ENCODE measurements around the gene POLR1B. TPM values are rescaled to one million over a fixed set of nuclear protein-coding genes. Genes with fewer than 3 reads are reported as not detected.
A peak's percentile ranks its signal among the peaks of the same experiment; 100 is the strongest.

Gene POLR1B
- total and polyA plus RNA-seq, 4 experiments from 2014 or later: 18.4 to 31.3 (median 27.5) TPM

GRCh38 chr2:112593736-112594135 lies 51.5 kb downstream of the POLR1B start:
- ChIA-PET POLR2A (ENCODE audit: partially characterized antibody) (no interaction called here), CTCF (ENCODE audit: partially characterized antibody) (interaction anchor here (1.1 to 12.9 kb wide), 3 partner anchors 33 to 134 kb away, joined by 3 to 245 read pairs (median 4); no protein-coding TSS in a partner anchor)
- no peak overlapping the region for H3K27ac ChIP-seq (ENCODE audit: low read depth, low read length)
- H3K27me3 Mint-ChIP-seq: no peaks in the 10 kb centered on the region
- no peaks in the 10 kb centered on the region for H3K9me3 ChIP-seq (ENCODE audit: control insufficient read depth in 1 of 2, low read length in 2 of 2)
- no peaks in the 10 kb centered on the region for H3K27me3 ChIP-seq (ENCODE audit: insufficient read depth, low read length)
- no peaks in the 10 kb centered on the region for H3K36me3 ChIP-seq (ENCODE audit: insufficient read depth, low read length)
- no peaks in the 10 kb centered on the region for H3K9me3 Mint-ChIP-seq
- no peak overlapping the region for H3K4me3 ChIP-seq (ENCODE audit: low read length in 2 of 2)
- no peaks in the 10 kb centered on the region for H3K4me1 ChIP-seq (ENCODE audit: insufficient read depth, low read length)
- no peak overlapping the region for H3K4me3 Mint-ChIP-seq
- DNase-seq: no peak
- intact Hi-C loops (cut with micrococcal nuclease): no loop called here
- H3K36me3 Mint-ChIP-seq: peaks cover 16 to 21% of the 10 kb centered on the region in 2 donors
- peaks cover 0 to 1% (median 0%) of the 10 kb centered on the region in 4 donors for H3K4me1 Mint-ChIP-seq
- no peak overlapping the region for H3K27ac Mint-ChIP-seq

- no peak overlapping the region for H3K27ac Mint-ChIP-seq
- peaks cover 6% of the 10 kb centered on the region for H3K4me1 ChIP-seq (ENCODE audit: insufficient read depth, low read length)
- H3K27ac ChIP-seq (ENCODE audit: low read depth, low read length): no peak overlapping the region
- H3K36me3 ChIP-seq (ENCODE audit: insufficient read depth, low read length): no peaks in the 10 kb centered on the region
- CTCF ChIA-PET (ENCODE audit: partially characterized antibody): interaction anchor here (0.7 to 12.9 kb wide), 7 partner anchors 12 to 152 kb away, joined by 3 to 245 read pairs (median 5); no protein-coding TSS in a partner anchor
- intact Hi-C loops (cut with micrococcal nuclease): no loop called here
- no peaks in the 10 kb centered on the region for H3K27me3 Mint-ChIP-seq
- no peak overlapping the region for H3K4me3 Mint-ChIP-seq
- H3K36me3 Mint-ChIP-seq: peaks cover 7 to 9% of the 10 kb centered on the region in 2 donors
- H3K9me3 Mint-ChIP-seq: no peaks in the 10 kb centered on the region
- peaks cover 4 to 5% (median 5%) of the 10 kb centered on the region in 4 donors for H3K4me1 Mint-ChIP-seq
- no peak overlapping the region for H3K4me3 ChIP-seq (ENCODE audit: low read length in 2 of 2)
- POLR2A ChIA-PET (ENCODE audit: partially characterized antibody): interaction anchor here (1.0 to 2.9 kb wide), 3 partner anchors 13 to 48 kb away, joined by 3 to 8 read pairs (median 3); partner anchors contain the start of genes CHCHD5 and SLC20A1
- no peaks in the 10 kb centered on the region for H3K27me3 ChIP-seq (ENCODE audit: insufficient read depth, low read length)
- DNase-seq: no peak
- no peaks in the 10 kb centered on the region for H3K9me3 ChIP-seq (ENCODE audit: control insufficient read depth in 1 of 2, low read length in 2 of 2)
These were observed 55.5 kb downstream of the POLR1B start for GRCh38 chr2:112597537-112598322.

GRCh38 chr2:112600634-112601033 lies 58.4 kb downstream of the POLR1B start:
- Histone ChIP-seq H3K9me3 (ENCODE audit: control insufficient read depth in 1 of 2, low read length in 2 of 2) (no peaks in the 10 kb centered on the region), H3K4me1 (ENCODE audit: insufficient read depth, low read length) (peaks cover 6% of the 10 kb centered on the region), H3K27me3 (ENCODE audit: insufficient read depth, low read length) (no peaks in the 10 kb centered on the region), H3K36me3 (ENCODE audit: insufficient read depth, low read length) (no peaks in the 10 kb centered on the region), H3K4me3 (ENCODE audit: low read length in 2 of 2) (no peak overlapping the region), H3K27ac (ENCODE audit: low read depth, low read length) (no peak overlapping the region)
- POLR2A ChIA-PET (ENCODE audit: partially characterized antibody): interaction anchor here (0.7 to 2.9 kb wide), 10 partner anchors 16 to 284 kb away, joined by 3 to 13 read pairs (median 4); partner anchors contain the start of gene CHCHD5
- intact Hi-C loops (cut with micrococcal nuclease): loop anchor here (1.0 kb wide), 5 partner anchors 26 to 285 kb away; partner anchors contain the start of gene SLC20A1
- Mint-ChIP-seq H3K4me1 (peaks cover 4 to 5% (median 4%) of the 10 kb centered on the region in 4 donors), H3K27me3 (no peaks in the 10 kb centered on the region), H3K4me3 (no peak overlapping the region), H3K9me3 (no peaks in the 10 kb centered on the region), H3K36me3 (no peaks in the 10 kb centered on the region), H3K27ac (no peak overlapping the region)
- DNase-seq: no peak
- CTCF ChIA-PET (ENCODE audit: partially characterized antibody): interaction anchor here (0.8 to 12.9 kb wide), 22 partner anchors 13 to 286 kb away, joined by 3 to 245 read pairs (median 4); partner anchors contain the start of genes CHCHD5 and SLC20A1

DNA sequence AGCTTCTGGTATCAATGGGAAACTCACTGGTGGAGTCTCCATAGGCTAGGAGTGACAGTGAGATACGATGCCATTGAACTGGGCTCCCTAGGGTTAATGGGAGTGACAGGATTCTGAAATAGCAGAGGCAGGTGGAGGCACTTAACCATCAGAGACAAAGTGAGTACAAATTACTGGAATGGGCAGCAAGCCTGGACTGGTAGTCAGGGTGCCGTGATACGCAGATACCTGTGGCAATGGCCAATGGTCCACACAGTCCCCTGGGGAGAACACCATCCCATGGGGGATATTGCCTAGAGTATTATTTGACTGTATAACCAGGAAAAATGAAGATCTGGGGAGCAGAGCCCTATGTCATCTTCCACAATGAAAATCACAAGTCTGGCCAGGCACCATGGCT lies 59.5 kb downstream of the POLR1B start:
- no peak overlapping the region for H3K4me3 Mint-ChIP-seq
- H3K27ac Mint-ChIP-seq: peak overlapping the region in 1 of 7 donors; percentile 77
- no peak overlapping the region for H3K4me3 ChIP-seq (ENCODE audit: low read length in 2 of 2)
- no peaks in the 10 kb centered on the region for H3K9me3 Mint-ChIP-seq
- ChIA-PET POLR2A (ENCODE audit: partially characterized antibody) (interaction anchor here (1.2 kb wide), 1 partner anchor 125 kb away, joined by 4 read pairs; no protein-coding TSS in a partner anchor), CTCF (ENCODE audit: partially characterized antibody) (interaction anchor here (0.9 to 12.9 kb wide), 7 partner anchors 17 to 284 kb away, joined by 3 to 245 read pairs (median 16); partner anchors contain the start of gene CHCHD5)
- H3K4me1 Mint-ChIP-seq: peaks cover 4 to 5% (median 4%) of the 10 kb centered on the region in 4 donors
- H3K27me3 ChIP-seq (ENCODE audit: insufficient read depth, low read length): no peaks in the 10 kb centered on the region
- no peak overlapping the region for H3K27ac ChIP-seq (ENCODE audit: low read depth, low read length)
- H3K4me1 ChIP-seq (ENCODE audit: insufficient read depth, low read length): peaks cover 6% of the 10 kb centered on the region
- H3K36me3 Mint-ChIP-seq: no peaks in the 10 kb centered on the region
- no peaks in the 10 kb centered on the region for H3K36me3 ChIP-seq (ENCODE audit: insufficient read depth, low read length)
- H3K9me3 ChIP-seq (ENCODE audit: control insufficient read depth in 1 of 2, low read length in 2 of 2): no peaks in the 10 kb centered on the region
- DNase-seq: no peak
- intact Hi-C loops (cut with micrococcal nuclease): no loop called here
- H3K27me3 Mint-ChIP-seq: no peaks in the 10 kb centered on the region

- no peaks in the 10 kb centered on the region for H3K27me3 Mint-ChIP-seq
- H3K27ac Mint-ChIP-seq: no peak overlapping the region
- no peak for DNase-seq
- H3K36me3 ChIP-seq (ENCODE audit: insufficient read depth, low read length): no peaks in the 10 kb centered on the region
- no peak overlapping the region for H3K4me3 ChIP-seq (ENCODE audit: low read length in 2 of 2)
- POLR2A ChIA-PET (ENCODE audit: partially characterized antibody): interaction anchor here (1.3 kb wide), 1 partner anchor 24 kb away, joined by 3 read pairs; no protein-coding TSS in a partner anchor
- intact Hi-C loops (cut with micrococcal nuclease): no loop called here
- CTCF ChIA-PET (ENCODE audit: partially characterized antibody): interaction anchor here (0.9 to 12.9 kb wide), 6 partner anchors 25 to 147 kb away, joined by 3 to 245 read pairs (median 46); no protein-coding TSS in a partner anchor
- no peaks in the 10 kb centered on the region for H3K36me3 Mint-ChIP-seq
- no peaks in the 10 kb centered on the region for H3K27me3 ChIP-seq (ENCODE audit: insufficient read depth, low read length)
- H3K4me1 ChIP-seq (ENCODE audit: insufficient read depth, low read length): peaks cover 6% of the 10 kb centered on the region
- peaks cover 4 to 5% (median 4%) of the 10 kb centered on the region in 4 donors for H3K4me1 Mint-ChIP-seq
- H3K27ac ChIP-seq (ENCODE audit: low read depth, low read length): no peak overlapping the region
- H3K4me3 Mint-ChIP-seq: no peak overlapping the region
- H3K9me3 ChIP-seq (ENCODE audit: control insufficient read depth in 1 of 2, low read length in 2 of 2): no peaks in the 10 kb centered on the region
- no peaks in the 10 kb centered on the region for H3K9me3 Mint-ChIP-seq
These were observed 60.7 kb downstream of the POLR1B start for GRCh38 chr2:112602917-112603316.

GRCh38 chr2:112603731-112604130 lies 61.5 kb downstream of the POLR1B start:
- Histone ChIP-seq H3K36me3 (ENCODE audit: insufficient read depth, low read length) (no peaks in the 10 kb centered on the region), H3K4me1 (ENCODE audit: insufficient read depth, low read length) (peaks cover 6% of the 10 kb centered on the region), H3K9me3 (ENCODE audit: control insufficient read depth in 1 of 2, low read length in 2 of 2) (no peaks in the 10 kb centered on the region), H3K27ac (ENCODE audit: low read depth, low read length) (no peak overlapping the region), H3K4me3 (ENCODE audit: low read length in 2 of 2) (no peak overlapping the region), H3K27me3 (ENCODE audit: insufficient read depth, low read length) (no peaks in the 10 kb centered on the region)
- Mint-ChIP-seq H3K4me1 (peaks cover 4 to 5% (median 4%) of the 10 kb centered on the region in 4 donors), H3K9me3 (no peaks in the 10 kb centered on the region), H3K27ac (no peak overlapping the region), H3K36me3 (no peaks in the 10 kb centered on the region), H3K27me3 (no peaks in the 10 kb centered on the region), H3K4me3 (no peak overlapping the region)
- ChIA-PET CTCF (ENCODE audit: partially characterized antibody) (interaction anchor here (1.3 to 12.9 kb wide), 5 partner anchors 24 to 146 kb away, joined by 3 to 245 read pairs (median 89); no protein-coding TSS in a partner anchor), POLR2A (ENCODE audit: partially characterized antibody) (interaction anchor here (0.9 to 1.3 kb wide), 4 partner anchors 23 to 149 kb away, joined by 3 read pairs; no protein-coding TSS in a partner anchor)
- intact Hi-C loops (cut with micrococcal nuclease): no loop called here
- no peak for DNase-seq

GRCh38 chr2:112604952-112605351 lies 62.7 kb downstream of the POLR1B start:
- intact Hi-C loops (cut with micrococcal nuclease): no loop called here
- no peaks in the 10 kb centered on the region for H3K9me3 Mint-ChIP-seq
- Histone ChIP-seq H3K36me3 (ENCODE audit: insufficient read depth, low read length) (no peaks in the 10 kb centered on the region), H3K27me3 (ENCODE audit: insufficient read depth, low read length) (no peaks in the 10 kb centered on the region), H3K4me3 (ENCODE audit: low read length in 2 of 2) (no peak overlapping the region), H3K4me1 (ENCODE audit: insufficient read depth, low read length) (peaks cover 3% of the 10 kb centered on the region), H3K27ac (ENCODE audit: low read depth, low read length) (no peak overlapping the region), H3K9me3 (ENCODE audit: control insufficient read depth in 1 of 2, low read length in 2 of 2) (no peaks in the 10 kb centered on the region)
- H3K4me3 Mint-ChIP-seq: no peak overlapping the region
- H3K4me1 Mint-ChIP-seq: peaks cover 2 to 3% (median 3%) of the 10 kb centered on the region in 4 donors
- DNase-seq: no peak
- ChIA-PET POLR2A (ENCODE audit: partially characterized antibody) (interaction anchor here (1.0 kb wide), 1 partner anchor 147 kb away, joined by 3 read pairs; no protein-coding TSS in a partner anchor), CTCF (ENCODE audit: partially characterized antibody) (interaction anchor here (8.0 to 12.9 kb wide), 3 partner anchors 23 to 123 kb away, joined by 89 to 245 read pairs (median 146); no protein-coding TSS in a partner anchor)
- no peaks in the 10 kb centered on the region for H3K36me3 Mint-ChIP-seq
- H3K27me3 Mint-ChIP-seq: no peaks in the 10 kb centered on the region
- no peak overlapping the region for H3K27ac Mint-ChIP-seq

Measured in CD4-positive, alpha-beta memory T cell (primary cell).